ENCODE measurements around the gene SNUPN. TPM values are rescaled to one million over a fixed set of nuclear protein-coding genes. Genes with fewer than 3 reads are reported as not detected.

Gene SNUPN
- total and polyA plus RNA-seq, 2 of the 8 experiments (the other 6 are each of a cell fraction or from before 2014, with no cell fraction given): 13.3 to 28.2 TPM

- peaks cover 9% of the 10 kb centered on the region for H3K23me2 ChIP-seq (ENCODE audit: low read depth, low read length)
- no peak overlapping the region for H3K4me3 ChIP-seq (ENCODE audit: extremely low read depth in 1 of 4, insufficient read depth in 2 of 4, low read depth in 3 of 4, low read length in 4 of 4)
- 97% methylated on average over 4 of the region's 5 CpGs; no CpG with 5 or more reads in 1 of the 2 experiments for WGBS, 2 experiments (ENCODE audit: extremely low coverage in 1 of 2, insufficient coverage in 1 of 2, insufficient read length in 1 of 2, insufficient replicate concordance in 2 of 2, low coverage in 1 of 2, low lambda C conversion rate in 2 of 2, missing lambda C conversion rate in 1 of 2)
- POLR2A ChIA-PET (ENCODE audit: partially characterized antibody): interaction anchor here (1.0 to 8.2 kb wide), 3 partner anchors 16 to 185 kb away, joined by 3 to 73 read pairs (median 4); partner anchors contain the start of gene SNUPN
- H2BK15ac ChIP-seq (ENCODE audit: low read length): no peak overlapping the region
- H3K56ac ChIP-seq (replicated peaks; ENCODE audit: insufficient read length, low read depth, low read length): no peak overlapping the region
- H3K27me3 ChIP-seq (replicated peaks in 1 of 4; ENCODE audit: control insufficient read depth in 3 of 4, extremely low read depth in 1 of 4, insufficient read depth in 3 of 4, low read length in 3 of 4): peaks cover 0 to 9% (median 8%) of the 10 kb centered on the region in 4 experiments; a peak in 6 of 7 replicates
- no peak overlapping the region for H3K23ac ChIP-seq (ENCODE audit: insufficient read length)
- no peak for FAIRE-seq
- no peak overlapping the region for H4K8ac ChIP-seq (ENCODE audit: extremely low read depth, insufficient read depth, low read length)
- H3K4me1 ChIP-seq (replicated peaks in 1 of 4; ENCODE audit: control insufficient read depth in 3 of 4, insufficient read depth in 4 of 4, low read length in 3 of 4): peaks cover 0 to 8% (median 6%) of the 10 kb centered on the region in 4 experiments
- H3K4ac ChIP-seq (replicated peaks; ENCODE audit: insufficient read length, low read depth, low read length): no peak overlapping the region
- H4K20me1 ChIP-seq (replicated peaks in 1 of 2; ENCODE audit: control insufficient read depth in 1 of 2, insufficient read depth in 2 of 2, low read length in 2 of 2): peaks cover 10 to 19% of the 10 kb centered on the region in 2 experiments
- no peak overlapping the region for H2BK12ac ChIP-seq (ENCODE audit: low read depth, low read length)
- no peak overlapping the region for H4K5ac ChIP-seq (ENCODE audit: insufficient read length, low read depth, low read length)
- H3K27ac ChIP-seq (ENCODE audit: low read depth, low read length): no peak overlapping the region
- H3K14ac ChIP-seq (ENCODE audit: insufficient read length): no peak overlapping the region
- H3K4me2 ChIP-seq (ENCODE audit: insufficient read depth in 1 of 2, low read depth in 2 of 2, low read length in 2 of 2): no peak overlapping the region; a peak in 1 of 4 replicates
- DNase-seq (ENCODE audit: low read depth in 1 of 2, low spot score in 2 of 2): no peak
- H3K18ac ChIP-seq (ENCODE audit: extremely low read depth, low read length): no peak overlapping the region
- no peak overlapping the region for H2BK120ac ChIP-seq (replicated peaks; ENCODE audit: low read depth, low read length)
- no peak overlapping the region for H4K91ac ChIP-seq (replicated peaks; ENCODE audit: insufficient read length, low read length)
- H3K79me2 ChIP-seq (ENCODE audit: control insufficient read depth in 1 of 2, insufficient read depth in 2 of 2, low read length in 2 of 2): peaks cover 10 to 31% of the 10 kb centered on the region in 2 experiments
- CTCF ChIA-PET (ENCODE audit: partially characterized antibody): interaction anchor here (0.6 to 5.4 kb wide), 9 partner anchors 16 to 289 kb away, joined by 3 to 24 read pairs (median 4); partner anchors contain the start of gene SNUPN
- no peaks in the 10 kb centered on the region for H3K9me3 ChIP-seq (ENCODE audit: insufficient read depth in 2 of 2, low read depth in 1 of 2, low read length in 1 of 2)
- H2BK5ac ChIP-seq (ENCODE audit: low read depth, low read length): no peak overlapping the region
- no peak overlapping the region for H2AFZ ChIP-seq (ENCODE audit: low read length)
- no peak overlapping the region for H2BK20ac ChIP-seq (ENCODE audit: low read length)
- no peak overlapping the region for H2AK5ac ChIP-seq (ENCODE audit: low read depth, low read length)
- H3K36me3 ChIP-seq (ENCODE audit: control insufficient read depth in 2 of 4, insufficient read depth in 4 of 4, low read length in 3 of 4): 0 out of 8 replicates have a peak, but pooled peaks cover 0 to 4% (median 0%) of the 10 kb centered on the region in 4 experiments
- H3K9ac ChIP-seq (replicated peaks in 1 of 4; ENCODE audit: extremely low read depth in 1 of 4, low read depth in 3 of 4, low read length in 3 of 4): no peak overlapping the region
- peaks cover 13% of the 10 kb centered on the region for H3K79me1 ChIP-seq (ENCODE audit: low read depth, low read length)
- TF ChIP-seq POLR2AphosphoS5 (IDR thresholded peaks at IDR 0.05; ENCODE audit: low read depth, low read length) (no peak), FOSL1 (IDR thresholded peaks at IDR 0.05; ENCODE audit: insufficient read depth, low read depth, low read length) (no peak), YY1 (IDR thresholded peaks at IDR 0.05; ENCODE audit: low read depth, low read length) (no peak), HDAC2 (IDR thresholded peaks at IDR 0.05; ENCODE audit: borderline replicate concordance in 1 of 2, low read depth in 2 of 2, low read length in 2 of 2) (no peak), TAF1 (IDR thresholded peaks at IDR 0.05; ENCODE audit: low read depth, low read length) (no peak), GTF2F1 (IDR thresholded peaks at IDR 0.05; ENCODE audit: borderline replicate concordance, low read depth, low read length) (no peak), USF2 (IDR thresholded peaks at IDR 0.05; ENCODE audit: low read length) (no peak), GABPA (IDR thresholded peaks at IDR 0.05; ENCODE audit: borderline replicate concordance, insufficient read depth, low read length) (no peak), SP1 (IDR thresholded peaks at IDR 0.05; ENCODE audit: low read depth, low read length) (no peak), SIN3A (conservative IDR thresholded peaks at IDR 0.05 in 1 of 2, IDR thresholded peaks at IDR 0.05 in 1 of 2; ENCODE audit: low read depth in 1 of 2, low read length in 2 of 2) (no peak), EGR1 (IDR thresholded peaks at IDR 0.05; ENCODE audit: borderline replicate concordance, low read depth, low read length) (no peak), JUND (IDR thresholded peaks at IDR 0.05; ENCODE audit: low read length) (no peak)
Observed at GRCh38 chr15:75641603-75642002, 16.1 kb upstream of the SNUPN start.

Measured in H1 (cell line).